H1 (cell line): ENCODE measurements around the gene SSTR1. TPM values are rescaled to one million over a fixed set of nuclear protein-coding genes. Genes with fewer than 3 reads are reported as not detected.

Experiments
- CTCF ChIA-PET: fragments of 300-600 bp; sonication (Branson Sonifier 250); formaldehyde crosslinking; loops from one replicate; lab custom pipeline; 2021; ENCODE audit not compliant: partially characterized antibody; lab: Charles Lee
- POLR2A ChIA-PET: fragments of 300-600 bp; sonication (Branson Sonifier 250); formaldehyde crosslinking; loops from one replicate; lab custom pipeline; 2021; ENCODE audit warnings: inconsistent platforms; ENCODE audit not compliant: partially characterized antibody; lab: Charles Lee
- DNase-seq, 2 experiments: peaks; one replicate each; pipeline versions ENCODE4 v3.0.0 to v3.0.0-alpha.2; 2010 to 2022; ENCODE audit warnings: low spot score in 2 of 2, low read depth in 1 of 2, mixed read lengths in 1 of 2
- FAIRE-seq: peaks from 2 replicates; lab custom pipeline; 2011; peaks lifted over from hg19 to GRCh38; lab: Jason Lieb, UNC
- H2AFZ ChIP-seq: 2 replicates; pipeline ENCODE4 v1.8.1; 2012; ENCODE audit warnings: low read length, inconsistent platforms
- H2AK5ac ChIP-seq: 2 replicates; pipeline ENCODE4 v1.6.1; 2013; ENCODE audit warnings: low read depth, low read length
- H2BK120ac ChIP-seq: replicated peaks from 2 replicates; pipeline ENCODE3; 2013; ENCODE audit warnings: low read depth, low read length, inconsistent platforms
- H2BK12ac ChIP-seq: 2 replicates; pipeline ENCODE4 v1.6.1; 2013; ENCODE audit warnings: low read depth, low read length
- H2BK15ac ChIP-seq: 2 replicates; pipeline ENCODE4 v1.6.1; 2013; ENCODE audit warnings: low read length
- H2BK20ac ChIP-seq: 2 replicates; pipeline ENCODE4 v1.6.1; 2013; ENCODE audit warnings: low read length
- H2BK5ac ChIP-seq: 2 replicates; pipeline ENCODE4 v1.6.1; 2013; ENCODE audit warnings: low read depth, low read length
- H3K14ac ChIP-seq: 2 replicates; pipeline ENCODE4 v1.6.1; 2013; ENCODE audit warnings: inconsistent platforms; ENCODE audit not compliant: insufficient read length
- H3K18ac ChIP-seq: 2 replicates; pipeline ENCODE4 v1.6.1; 2013; ENCODE audit warnings: low read length; ENCODE audit errors: extremely low read depth
- H3K23ac ChIP-seq: 2 replicates; pipeline ENCODE4 v1.6.1; 2013; ENCODE audit warnings: inconsistent platforms; ENCODE audit not compliant: insufficient read length
- H3K23me2 ChIP-seq: 2 replicates; pipeline ENCODE4 v1.6.1; 2013; ENCODE audit warnings: low read depth, low read length
- H3K27ac ChIP-seq: 2 replicates; pipeline ENCODE4 v1.6.1; 2011; ENCODE audit warnings: low read depth, low read length, inconsistent platforms
- H3K27me3 ChIP-seq, 4 experiments: replicated peaks in 1 of 4; 1 replicate in 1 of 4; 2 replicates in 3 of 4; pipeline versions ENCODE4 v1.6.1 to v1.8.1; 2011 to 2013; ENCODE audit warnings: low read length in 3 of 4, mild to moderate bottlenecking in 3 of 4, inconsistent platforms in 2 of 4, mixed read lengths in 2 of 4, moderate library complexity in 1 of 4; ENCODE audit not compliant: control insufficient read depth in 3 of 4, insufficient read depth in 3 of 4; ENCODE audit errors: extremely low read depth in 1 of 4
- H3K36me3 ChIP-seq, 4 experiments: 2 replicates each; pipeline versions ENCODE4 v1.6.1 to v1.8.1; 2011 to 2013; ENCODE audit warnings: mild to moderate bottlenecking in 4 of 4, low read length in 3 of 4, moderate library complexity in 2 of 4, control low read depth in 1 of 4, inconsistent platforms in 1 of 4; ENCODE audit not compliant: insufficient read depth in 4 of 4, control insufficient read depth in 2 of 4
- H3K4ac ChIP-seq: replicated peaks from 2 replicates; pipeline ENCODE3; 2013; ENCODE audit warnings: low read length, low read depth, mixed read lengths, inconsistent platforms; ENCODE audit not compliant: insufficient read length
- H3K4me1 ChIP-seq, 4 experiments: replicated peaks in 1 of 4; 1 replicate in 1 of 4; 2 replicates in 3 of 4; pipeline versions ENCODE4 v1.6.1 to v1.8.1; 2011 to 2013; ENCODE audit warnings: low read length in 3 of 4, inconsistent platforms in 2 of 4, mixed read lengths in 1 of 4; ENCODE audit not compliant: insufficient read depth in 4 of 4, control insufficient read depth in 3 of 4
- H3K4me2 ChIP-seq, 2 experiments: 2 replicates each; pipeline versions ENCODE4 v1.6.1 to v1.8.1; 2011 to 2013; ENCODE audit warnings: low read depth in 2 of 2, low read length in 2 of 2, control low read depth in 1 of 2, inconsistent platforms in 1 of 2, mild to moderate bottlenecking in 1 of 2; ENCODE audit not compliant: insufficient read depth in 1 of 2
- H3K4me3 ChIP-seq, 4 experiments: fragments of 200-600, 300-600 bp in 1 of 4; sonication (generic), shearing (Covaris generic), sonication (Bioruptor Twin) in 1 of 4; 2 replicates each; pipeline versions ENCODE4 v1.5.1 to v1.8.1; 2011 to 2016; ENCODE audit warnings: low read length in 4 of 4, low read depth in 3 of 4, control low read depth in 2 of 4, inconsistent platforms in 2 of 4, mild to moderate bottlenecking in 2 of 4, mixed read lengths in 1 of 4, moderate library complexity in 1 of 4; ENCODE audit not compliant: insufficient read depth in 2 of 4; ENCODE audit errors: extremely low read depth in 1 of 4
- H3K56ac ChIP-seq: replicated peaks from 2 replicates; pipeline ENCODE3; 2013; ENCODE audit warnings: low read depth, mild to moderate bottlenecking, mixed read lengths, low read length, inconsistent platforms; ENCODE audit not compliant: insufficient read length
- H3K79me1 ChIP-seq: 2 replicates; pipeline ENCODE4 v1.6.1; 2013; ENCODE audit warnings: low read depth, low read length, control low read depth
- H3K79me2 ChIP-seq, 2 experiments: 2 replicates each; pipeline versions ENCODE4 v1.6.1 to v1.8.1; 2012 to 2013; ENCODE audit warnings: low read length in 2 of 2, mild to moderate bottlenecking in 2 of 2, inconsistent platforms in 1 of 2; ENCODE audit not compliant: insufficient read depth in 2 of 2, control insufficient read depth in 1 of 2
- H3K9ac ChIP-seq, 4 experiments: replicated peaks in 1 of 4; 1 replicate in 1 of 4; 2 replicates in 3 of 4; pipeline versions ENCODE4 v1.6.1 to v1.8.1; 2011 to 2013; ENCODE audit warnings: low read depth in 3 of 4, low read length in 3 of 4, control low read depth in 2 of 4, mild to moderate bottlenecking in 2 of 4, moderate library complexity in 2 of 4, inconsistent platforms in 1 of 4; ENCODE audit errors: extremely low read depth in 1 of 4
- H3K9me3 ChIP-seq, 2 experiments: 2 replicates each; pipeline versions ENCODE4 v1.6.1 to v1.8.1; 2012 to 2013; ENCODE audit warnings: mild to moderate bottlenecking in 2 of 2, moderate library complexity in 2 of 2, control low read depth in 1 of 2, inconsistent platforms in 1 of 2, low read depth in 1 of 2, low read length in 1 of 2, mixed read lengths in 1 of 2; ENCODE audit not compliant: insufficient read depth in 2 of 2
- H4K20me1 ChIP-seq, 2 experiments: replicated peaks in 1 of 2; 2 replicates each; pipeline versions ENCODE3 to v1.8.1; 2011 to 2013; ENCODE audit warnings: inconsistent platforms in 2 of 2, low read length in 2 of 2, mild to moderate bottlenecking in 1 of 2; ENCODE audit not compliant: insufficient read depth in 2 of 2, control insufficient read depth in 1 of 2
- H4K5ac ChIP-seq: 2 replicates; pipeline ENCODE4 v1.6.1; 2013; ENCODE audit warnings: low read length, low read depth, mixed read lengths, inconsistent platforms; ENCODE audit not compliant: insufficient read length
- H4K8ac ChIP-seq: 2 replicates; pipeline ENCODE4 v1.8.0; 2013; ENCODE audit warnings: mild to moderate bottlenecking, moderate library complexity, low read length, inconsistent platforms; ENCODE audit not compliant: insufficient read depth; ENCODE audit errors: extremely low read depth
- H4K91ac ChIP-seq: replicated peaks from 2 replicates; pipeline ENCODE3; 2013; ENCODE audit warnings: low read length, mixed read lengths, inconsistent platforms; ENCODE audit not compliant: insufficient read length
- ASH2L ChIP-seq: fragments of 200-600, 300-600 bp; sonication (generic); IDR thresholded peaks from one replicate; pipeline ENCODE4 v1.7.1; 2017; ENCODE audit warnings: low read length
- CBX8 ChIP-seq: fragments of 300-800, 300-1000 bp; sonication (generic); IDR thresholded peaks from 2 replicates; pipeline ENCODE4 v1.7.1; 2016; ENCODE audit warnings: low read depth, low read length, borderline replicate concordance
- JUND ChIP-seq: IDR thresholded peaks from 2 replicates; pipeline ENCODE4 v1.6.1; 2011; ENCODE audit warnings: mild to moderate bottlenecking, improper control_type of control experiment, low read length
- MAX ChIP-seq: IDR thresholded peaks from 2 replicates; pipeline ENCODE4 v1.6.1; 2012; ENCODE audit warnings: inconsistent platforms
- PHF8 ChIP-seq: fragments of 200-600 bp; sonication (generic); conservative IDR thresholded peaks from 2 replicates; pipeline ENCODE4 v1.7.1; 2012; ENCODE audit warnings: low read depth, mild to moderate bottlenecking, inconsistent platforms, low read length, moderate library complexity
- TAF1 ChIP-seq: IDR thresholded peaks from 2 replicates; pipeline ENCODE4 v1.6.1; 2011; ENCODE audit warnings: mild to moderate bottlenecking, low read depth, low read length
- WGBS, 2 experiments: shearing (Covaris generic) in 1 of 2; methylation state at CpG; one replicate each; pipeline versions ENCODE4 v1.1.6 to v1.1.7; 2013 to 2015; ENCODE audit warnings: low lambda C conversion rate in 2 of 2, mixed read lengths in 2 of 2, inconsistent platforms in 1 of 2, low coverage in 1 of 2, missing lambda C conversion rate in 1 of 2; ENCODE audit not compliant: insufficient replicate concordance in 2 of 2, insufficient coverage in 1 of 2, insufficient read length in 1 of 2; ENCODE audit errors: extremely low coverage in 1 of 2, missing lambda C conversion rate in 1 of 2; 5-methylcytosine and 5-hydroxymethylcytosine counted together
- polyA plus RNA-seq, 7 experiments: library from polyadenylated mRNA; depleted of rRNA in 3 of 7; stranded (reverse) in 5 of 7; unstranded in 2 of 7; fragments of >200 nt in 5 of 7; fragments of 200-250 nt in 2 of 7; gene quantifications; 1 replicate in 5 of 7; 2 replicates in 1 of 7; 4 replicates in 1 of 7; pipeline versions ENCODE4 v1.2.1 to v1.2.3, GENCODE V29; 2011 to 2013; ENCODE audit warnings: missing spikeins in 2 of 7, mixed read lengths in 2 of 7
- total RNA-seq: library from RNA; stranded (reverse); fragmentation: NEBNext Ultra II Directional; extraction: Animal tissue kit (Norgen Biotek cat#: 25700); gene quantifications from 2 replicates; pipeline ENCODE4 v1.2.1, GENCODE V29; 2021

Gene SSTR1
- total and polyA plus RNA-seq, 2 of the 8 experiments (the other 6 are each of a cell fraction or from before 2014, with no cell fraction given) = 0.82 to 0.93 TPM

GRCh38 chr14:38261620-38262019, 53.9 kb downstream of the SSTR1 start:
- Histone ChIP-seq H2BK15ac (no peak overlapping the region), H2BK12ac (no peak overlapping the region), H3K36me3 (no peaks in the 10 kb centered on the region; a peak in 1 of 8 replicates), H3K4me2 (no peak overlapping the region), H3K23me2 (no peaks in the 10 kb centered on the region), H3K27me3 (peaks cover 0 to 14% (median 5%) of the 10 kb centered on the region in 4 experiments; a peak in 5 of 7 replicates), H2BK5ac (no peak overlapping the region), H2BK120ac (no peak overlapping the region), H3K27ac (no peak overlapping the region), H3K23ac (no peak overlapping the region), H4K5ac (no peak overlapping the region), H3K79me1 (no peaks in the 10 kb centered on the region), H2BK20ac (no peak overlapping the region), H3K56ac (no peak overlapping the region), H4K91ac (no peak overlapping the region), H2AK5ac (no peak overlapping the region), H3K79me2 (no peaks in the 10 kb centered on the region), H3K9ac (no peak overlapping the region), H3K4ac (no peak overlapping the region), H3K9me3 (no peaks in the 10 kb centered on the region), H4K8ac (no peak overlapping the region), H2AFZ (no peak overlapping the region), H3K14ac (no peak overlapping the region), H3K18ac (no peak overlapping the region), H3K4me3 (no peak overlapping the region), H3K4me1 (no peaks in the 10 kb centered on the region), H4K20me1 (no peaks in the 10 kb centered on the region)
- 87% methylated on average over 1 of the region's 1 CpG; no CpG with 5 or more reads in 1 of the 2 experiments for WGBS, 2 experiments
- no peak for DNase-seq
- POLR2A ChIA-PET = no interaction called here
- CTCF ChIA-PET = interaction anchor here (0.7 kb wide), 1 partner anchor 50 kb away, joined by 3 read pairs; no protein-coding TSS in a partner anchor
- no peak for FAIRE-seq
- TF ChIP-seq JUND (no peak), ASH2L (no peak), TAF1 (no peak), CBX8 (no peak), PHF8 (no peak), MAX (no peak)
